K562 (cell line): ENCODE measurements around the gene KCNJ14. TPM values are rescaled to one million over a fixed set of nuclear protein-coding genes. Genes with fewer than 3 reads are reported as not detected.

Experiments used
- ARID4B ChIP-seq: sonication (generic); formaldehyde crosslinking; IDR thresholded peaks from 2 replicates; pipeline ENCODE4 v1.8.0; 2022; ENCODE audit warnings: mild to moderate bottlenecking, missing genetic modification reagents
- BCOR ChIP-seq: fragments of 450-650 bp; IDR thresholded peaks from 2 replicates; pipeline ENCODE4 v1.6.1; 2016
- DMBX1 ChIP-seq: fragments of 250-450 bp; sonication (Bioruptor Pico); IDR thresholded peaks from 2 replicates; pipeline ENCODE4 v1.8.0; 2022; ENCODE audit warnings: inconsistent platforms, mild to moderate bottlenecking, moderate library complexity, borderline replicate concordance
- E2F1 ChIP-seq: sonication (generic); formaldehyde crosslinking; IDR thresholded peaks from 2 replicates; pipeline ENCODE4 v1.8.1; 2023; ENCODE audit warnings: mild to moderate bottlenecking, missing genetic modification reagents, moderate library complexity
- EGR1 ChIP-seq: fragments of 450-650 bp; conservative IDR thresholded peaks from 2 replicates; pipeline ENCODE4 v1.6.1; 2017; ENCODE audit warnings: mild to moderate bottlenecking
- HMG20B ChIP-seq: fragments of 250-450 bp; sonication (Bioruptor Pico); IDR thresholded peaks from 2 replicates; pipeline ENCODE4 v1.5.0; 2021; ENCODE audit warnings: mild to moderate bottlenecking
- KLF16 ChIP-seq: IDR thresholded peaks from 2 replicates; pipeline ENCODE4 v1.6.1; 2016; ENCODE audit warnings: antibody characterized with exemption
- NCOA1 ChIP-seq: fragments of 450-650 bp; IDR thresholded peaks from 2 replicates; pipeline ENCODE4 v1.6.1; 2016; ENCODE audit warnings: low read depth
- NCOR1 ChIP-seq: fragments of 450-650 bp; IDR thresholded peaks from 2 replicates; pipeline ENCODE4 v1.6.1; 2016; ENCODE audit warnings: mild to moderate bottlenecking, moderate library complexity
- NFRKB ChIP-seq: fragments of 450-650 bp; IDR thresholded peaks from 2 replicates; pipeline ENCODE4 v1.6.1; 2016; ENCODE audit warnings: low read depth
- NKRF ChIP-seq: fragments of 450-650 bp; IDR thresholded peaks from 2 replicates; pipeline ENCODE4 v1.6.1; 2016; ENCODE audit warnings: borderline replicate concordance
- SRSF3 ChIP-seq: fragments of 200-400 bp; formaldehyde crosslinking; IDR thresholded peaks from 2 replicates; pipeline ENCODE4 v1.6.1; 2016; ENCODE audit warnings: mild to moderate bottlenecking, low read length, moderate library complexity; ENCODE audit not compliant: insufficient read depth
- STAG1 ChIP-seq: sonication (generic); formaldehyde crosslinking; IDR thresholded peaks from 2 replicates; pipeline ENCODE4 v1.5.0; 2020; ENCODE audit warnings: missing genetic modification reagents, borderline replicate concordance
- TEAD2 ChIP-seq: fragments of 450-650 bp; IDR thresholded peaks from 2 replicates; pipeline ENCODE4 v1.6.1; 2016; ENCODE audit warnings: missing genetic modification characterization, control low read depth, missing compliant biosample characterization
- TRIM24 ChIP-seq, 2 experiments: fragments of 450-650 bp; IDR thresholded peaks; 2 replicates each; pipeline ENCODE4 v1.6.1; 2016
- ZBTB49 ChIP-seq: sonication (generic); formaldehyde crosslinking; IDR thresholded peaks from 2 replicates; pipeline ENCODE4 v1.8.0; 2022; ENCODE audit warnings: missing genetic modification reagents, mild to moderate bottlenecking, borderline replicate concordance
- ZNF23 ChIP-seq: fragments of 250-450 bp; sonication (Bioruptor Pico); IDR thresholded peaks from 2 replicates; pipeline ENCODE4 v1.4.0; 2020; ENCODE audit warnings: mild to moderate bottlenecking
- ZNF76 ChIP-seq: fragments of 250-450 bp; sonication (Bioruptor Pico); IDR thresholded peaks from 2 replicates; pipeline ENCODE4 v1.4.0; 2020; ENCODE audit warnings: mild to moderate bottlenecking, moderate library complexity, borderline replicate concordance
- polyA plus RNA-seq, 8 experiments: library from polyadenylated mRNA; depleted of rRNA in 4 of 8; stranded (reverse) in 5 of 8; unstranded in 3 of 8; fragments of >200 nt; fragmentation: Nextera tagmentation in 2 of 8; fragmentation: Illumina TruSeq in 1 of 8; extraction: Ambion mirVana in 2 of 8; extraction: Trizol in 1 of 8; gene quantifications; 2 replicates each; pipeline versions ENCODE4 v1.2.1 to v1.2.3, GENCODE V29; 2011 to 2014; ENCODE audit warnings: inconsistent platforms in 1 of 8, missing spikeins in 1 of 8
- total RNA-seq, 7 experiments: library from RNA; depleted of rRNA in 6 of 7; stranded (reverse); fragments of >200 nt in 6 of 7; fragmentation: Illumina TruSeq in 2 of 7; extraction: Trizol in 2 of 7; gene quantifications; 2 replicates each; pipeline versions ENCODE4 v1.2.1 to v1.2.3, GENCODE V29; 2011 to 2021; ENCODE audit warnings: low replicate concordance in 1 of 7

KCNJ14 gene
- total and polyA plus RNA-seq, 9 of the 15 experiments (the other 6 are each of a cell fraction or from before 2014, with no cell fraction given) = 0.15 to 1.6 (median 0.49) TPM

- TF ChIP-seq ARID4B (CRISPR knock-in tag) (no peak), NFRKB (0 out of 2 replicates have a peak, but pooled peaks have one; percentile 55), E2F1 (CRISPR knock-in tag) (no peak), ZNF23 (CRISPR knock-in tag) (no peak), NKRF (peak; percentile 91), STAG1 (no peak), ZBTB49 (CRISPR knock-in tag) (no peak), TEAD2 (tag) (no peak), NCOR1 (no peak), KLF16 (no peak), DMBX1 (CRISPR knock-in tag) (no peak), BCOR (peak; percentile 73), HMG20B (CRISPR knock-in tag) (no peak), EGR1 (peak; percentile 72), NCOA1 (peak; percentile 75; the same call in 1 of the 2 replicates), TRIM24 (IDR thresholded peaks at IDR 0.05) (peak; percentile 73 to 88), ZNF76 (no peak), SRSF3 (no peak)
Measured at GRCh38 chr19:48501494-48502349, 46.3 kb downstream of the KCNJ14 start (continued).
